ENCODE measurements around the gene RAD51B.
A peak's percentile ranks its signal among the peaks of the same experiment; 100 is the strongest.

The RAD51B gene

GRCh38 chr14:68612049-68612448 is 792.5 kb downstream of the RAD51B start:
- DNase-seq: no peak

- peak; percentile 18 for DNase-seq
These were observed 796.8 kb downstream of the RAD51B start for GRCh38 chr14:68616221-68616902.

- DNase-seq: peak; percentile 88
These were observed 800.4 kb downstream of the RAD51B start for GRCh38 chr14:68619790-68620574.

- DNase-seq: no peak
These were observed 802.1 kb downstream of the RAD51B start for GRCh38 chr14:68621400-68622365.

- DNase-seq: no peak
These were observed 803.3 kb downstream of the RAD51B start for GRCh38 chr14:68622856-68623255.

GRCh38 chr14:68623307-68623706 is 803.7 kb downstream of the RAD51B start:
- DNase-seq: no peak

DNA sequence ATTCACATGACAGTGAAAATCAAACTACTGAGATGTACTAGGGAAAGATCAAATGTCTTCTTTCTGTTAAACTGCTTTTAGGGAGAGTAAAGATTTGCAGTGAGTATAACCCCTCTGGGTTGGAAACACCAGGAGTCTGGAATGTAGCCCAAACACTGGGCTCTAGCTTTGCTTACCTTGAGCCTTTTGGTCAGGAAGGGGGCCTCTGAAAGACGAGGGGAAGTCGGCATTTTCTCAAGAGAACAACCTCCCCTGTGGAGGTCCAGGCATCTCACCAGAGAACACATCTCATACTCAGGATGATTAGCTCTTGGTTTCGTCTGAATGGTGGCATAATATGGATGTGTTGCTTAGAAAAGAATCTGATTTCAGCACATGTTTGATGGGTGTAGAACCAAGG is 804.2 kb downstream of the RAD51B start:
- no peak for DNase-seq

GRCh38 chr14:68624541-68625220 is 805.1 kb downstream of the RAD51B start:
- DNase-seq: no peak

DNA sequence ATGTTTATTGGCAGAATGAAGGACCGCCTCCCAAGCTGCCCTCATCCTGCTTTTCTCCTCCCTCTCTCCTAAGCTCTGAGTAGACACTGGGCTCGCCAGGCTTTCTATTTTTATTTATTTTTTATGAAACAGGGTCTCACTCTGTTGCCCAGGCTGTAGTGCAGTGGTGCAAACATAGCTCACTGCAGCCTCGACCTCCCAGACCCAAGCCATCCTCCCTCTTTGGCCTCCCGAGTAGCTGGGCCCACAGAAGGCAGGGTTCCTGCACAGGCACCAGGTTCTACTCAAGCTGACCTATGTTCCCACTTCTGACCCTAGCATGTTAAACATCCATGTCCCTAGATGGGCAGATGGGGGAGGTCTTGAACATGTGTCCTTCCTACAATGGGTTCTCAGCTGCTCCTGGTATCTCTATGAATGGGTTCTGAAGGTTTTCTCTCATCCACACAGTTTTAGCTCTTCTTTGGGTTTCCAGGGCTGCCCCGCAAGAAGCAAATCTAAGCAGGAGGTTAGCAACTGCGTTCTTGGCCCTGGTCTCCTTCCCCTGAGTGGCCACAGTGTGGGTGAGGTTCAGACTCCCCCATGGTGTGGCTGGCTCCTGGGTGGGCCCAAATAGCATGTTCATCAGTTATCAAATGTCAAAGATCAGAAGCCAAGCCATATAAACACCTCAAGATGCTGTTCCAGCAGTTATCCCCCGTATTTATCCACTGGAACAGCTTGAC is 805.9 kb downstream of the RAD51B start:
- DNase-seq: no peak

DNA sequence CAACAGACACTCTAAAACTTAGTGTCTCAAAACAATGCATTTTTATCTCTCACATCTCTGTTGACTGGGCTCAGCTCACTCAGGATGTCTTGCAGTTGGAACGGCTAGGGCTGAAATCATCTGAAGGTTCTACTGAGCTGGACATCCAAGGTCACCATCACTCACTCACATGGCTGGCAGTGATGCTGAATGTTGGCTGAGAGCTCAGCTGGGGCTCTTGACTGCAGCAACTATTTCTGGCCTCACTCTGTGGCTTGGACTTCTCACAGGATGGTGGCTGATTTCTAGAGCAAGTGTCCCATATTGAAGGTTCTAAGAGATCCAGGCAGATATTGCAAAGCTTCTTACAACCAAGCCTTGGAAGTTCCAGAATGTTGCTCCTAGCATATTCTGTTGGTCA is 806.8 kb downstream of the RAD51B start:
- DNase-seq: no peak

GRCh38 chr14:68627050-68627867 is 807.7 kb downstream of the RAD51B start:
- DNase-seq: peak; percentile 1

DNA sequence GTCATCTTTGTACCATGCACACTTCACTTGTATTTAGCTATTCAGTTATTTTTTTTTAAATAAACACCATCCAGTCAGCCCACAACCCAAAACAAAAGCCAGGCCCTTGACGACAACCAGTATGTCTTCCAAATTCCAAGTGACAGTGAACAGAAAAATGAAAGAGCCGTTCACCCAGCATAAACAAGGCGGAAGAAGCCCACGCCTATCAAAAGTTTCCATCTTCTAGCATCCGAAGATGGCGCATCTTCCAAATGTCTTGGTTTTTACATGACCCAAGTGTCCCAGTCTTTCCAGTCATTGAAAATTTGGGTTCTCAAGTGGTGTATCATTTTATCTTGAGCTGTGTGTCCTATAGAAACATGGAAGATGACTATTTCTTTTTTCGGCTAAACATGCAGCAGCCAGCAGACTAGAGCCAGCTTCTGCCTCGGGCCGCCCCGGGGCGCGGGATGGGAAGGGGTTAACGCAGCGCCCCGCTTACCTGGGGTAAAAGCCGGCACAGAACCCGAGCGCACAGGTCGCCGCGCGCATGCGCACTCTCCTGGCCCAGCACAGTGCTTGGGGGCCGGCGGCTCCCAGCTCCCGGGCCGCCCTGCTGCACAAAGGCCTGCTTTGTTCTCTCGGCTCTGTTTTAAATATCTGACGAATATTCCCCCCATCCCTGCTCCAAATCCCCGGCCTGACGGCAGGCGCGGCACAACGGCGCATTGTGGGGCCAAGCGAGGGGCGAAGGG is 808.5 kb downstream of the RAD51B start:
- no peak for DNase-seq

- no peak for DNase-seq
These were observed 809.2 kb downstream of the RAD51B start for GRCh38 chr14:68628605-68629310.

DNA sequence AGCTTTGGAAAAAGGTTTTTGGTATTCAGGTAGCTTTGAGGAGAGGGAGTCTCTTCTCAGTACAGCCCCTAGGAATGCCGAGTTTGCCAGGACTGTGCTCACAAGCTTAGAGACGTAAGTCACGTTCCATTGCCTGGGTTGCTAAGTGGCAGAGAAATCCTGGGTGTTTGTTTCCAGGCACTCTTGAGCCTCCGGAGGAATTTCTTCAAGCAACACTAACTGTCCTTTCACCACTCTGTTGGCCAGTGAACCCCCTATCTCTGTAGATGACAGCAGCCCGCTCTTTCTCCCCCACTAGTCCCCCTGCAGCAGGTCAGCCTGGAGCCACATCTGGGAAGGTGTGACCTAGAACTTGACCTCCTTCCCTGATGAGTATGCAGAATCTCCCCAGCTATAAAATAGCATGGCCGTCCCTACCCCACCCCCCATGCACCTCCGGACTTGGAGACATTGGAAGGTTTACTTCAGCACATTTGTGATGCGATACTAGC is 810.5 kb downstream of the RAD51B start:
- DNase-seq: no peak

DNA sequence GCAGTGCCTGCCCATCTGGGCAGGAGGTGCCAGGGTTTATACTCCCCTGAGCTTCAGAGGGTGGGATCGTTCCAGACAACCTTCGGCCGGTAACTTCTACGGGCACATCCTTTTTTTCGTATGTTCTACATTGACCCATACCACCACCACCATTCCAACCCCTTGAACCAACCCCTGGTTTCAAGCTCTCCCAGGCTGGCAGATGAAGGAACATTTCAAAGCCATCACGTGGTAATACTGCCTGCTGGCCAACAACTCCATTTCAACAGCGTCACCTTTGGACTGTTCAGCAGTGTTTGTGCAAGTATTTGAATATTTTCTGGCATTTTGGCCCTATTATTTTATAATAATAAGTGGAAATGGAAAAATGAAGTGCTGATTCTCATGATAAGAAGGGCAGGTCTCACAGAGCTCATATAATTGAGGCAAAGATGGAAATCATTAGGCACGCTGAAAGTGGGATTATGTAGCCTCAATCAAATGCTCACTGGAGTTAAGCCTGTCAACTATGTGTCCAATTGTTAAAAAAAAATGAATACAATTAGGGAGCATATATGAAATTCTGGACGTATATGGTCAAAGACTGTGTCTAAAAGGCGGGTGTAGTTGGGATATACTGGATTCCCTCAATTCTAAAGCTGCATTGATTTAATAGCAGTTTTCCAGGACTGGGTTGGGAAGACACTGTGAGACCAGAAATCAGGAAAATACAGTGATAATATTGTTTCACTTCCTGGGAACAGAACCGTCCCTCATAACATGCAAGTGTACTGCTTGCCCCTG is 811.2 kb downstream of the RAD51B start:
- DNase-seq: no peak

- DNase-seq: no peak
These were observed 811.9 kb downstream of the RAD51B start for GRCh38 chr14:68631394-68632053.

- DNase-seq: no peak
These were observed 812.7 kb downstream of the RAD51B start for GRCh38 chr14:68632054-68632895.

Data from OCI-M1 (cell line).